MM.1S (cell line): ENCODE measurements around the gene OR2AE1.

Experiments used
- EZH2 ChIP-seq: fragments of 300-600 bp; sonication (generic); optimal IDR thresholded peaks from 2 replicates; pipeline ENCODE3; 2017; ENCODE audit warnings: low read depth, mild to moderate bottlenecking, antibody characterized with exemption, low read length, mixed read lengths
- EZH2phosphoT487 ChIP-seq: fragments of 300-600 bp; sonication (generic); IDR thresholded peaks from 2 replicates; pipeline ENCODE4 v1.6.1; 2018; ENCODE audit warnings: antibody characterized with exemption, low read length
- TF ChIP-seq, protein P1 (sequence below): fragments of 300-600 bp; sonication (generic); IDR thresholded peaks from 2 replicates; pipeline ENCODE4 v1.5.1; 2016; ENCODE audit warnings: antibody characterized with exemption, low read length, mixed read lengths

DNA sequence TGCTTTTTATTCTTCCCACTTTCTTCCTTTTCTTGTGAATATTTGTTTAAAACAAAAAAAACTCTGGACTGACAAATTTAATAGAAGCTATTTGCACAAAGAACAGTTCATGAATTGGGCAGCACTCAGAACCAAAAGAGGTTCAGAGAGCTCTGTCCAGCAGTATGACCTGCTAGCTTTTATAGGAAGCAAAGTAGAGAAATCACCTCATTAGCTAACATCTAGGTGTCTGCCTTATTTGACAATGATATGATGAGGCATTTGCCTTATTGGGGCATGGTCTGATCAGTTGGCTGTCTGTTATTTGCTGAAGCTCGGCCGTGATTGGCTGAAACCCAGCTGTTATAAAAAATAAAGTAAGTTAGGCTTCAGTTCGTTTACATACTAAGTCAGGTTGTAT, 43.3 kb upstream of the OR2AE1 start:
- TF ChIP-seq, protein P1, sequence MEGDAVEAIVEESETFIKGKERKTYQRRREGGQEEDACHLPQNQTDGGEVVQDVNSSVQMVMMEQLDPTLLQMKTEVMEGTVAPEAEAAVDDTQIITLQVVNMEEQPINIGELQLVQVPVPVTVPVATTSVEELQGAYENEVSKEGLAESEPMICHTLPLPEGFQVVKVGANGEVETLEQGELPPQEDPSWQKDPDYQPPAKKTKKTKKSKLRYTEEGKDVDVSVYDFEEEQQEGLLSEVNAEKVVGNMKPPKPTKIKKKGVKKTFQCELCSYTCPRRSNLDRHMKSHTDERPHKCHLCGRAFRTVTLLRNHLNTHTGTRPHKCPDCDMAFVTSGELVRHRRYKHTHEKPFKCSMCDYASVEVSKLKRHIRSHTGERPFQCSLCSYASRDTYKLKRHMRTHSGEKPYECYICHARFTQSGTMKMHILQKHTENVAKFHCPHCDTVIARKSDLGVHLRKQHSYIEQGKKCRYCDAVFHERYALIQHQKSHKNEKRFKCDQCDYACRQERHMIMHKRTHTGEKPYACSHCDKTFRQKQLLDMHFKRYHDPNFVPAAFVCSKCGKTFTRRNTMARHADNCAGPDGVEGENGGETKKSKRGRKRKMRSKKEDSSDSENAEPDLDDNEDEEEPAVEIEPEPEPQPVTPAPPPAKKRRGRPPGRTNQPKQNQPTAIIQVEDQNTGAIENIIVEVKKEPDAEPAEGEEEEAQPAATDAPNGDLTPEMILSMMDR, result no peak
- TF ChIP-seq EZH2, result no peak
- no peak for TF ChIP-seq EZH2phosphoT487
